Ascending aorta (tissue), 2 donors: ENCODE measurements around the gene ZRANB3. TPM values are rescaled to one million over a fixed set of nuclear protein-coding genes. Genes with fewer than 3 reads are reported as not detected.

Experiments
- DNase-seq, 2 donors: peaks; one replicate each; pipeline ENCODE4 v3.0.0-alpha.2; 2019; ENCODE audit warnings: low spot score in 2 of 2
- H3K27ac ChIP-seq, 2 donors: fragments of 200-600 bp; sonication (generic); one replicate each; pipeline ENCODE4 v1.5.1; 2016 to 2017; ENCODE audit warnings: mild to moderate bottlenecking in 1 of 2
- H3K27me3 ChIP-seq: fragments of 200-600 bp; sonication (generic); one replicate; pipeline ENCODE4 v1.5.1; 2017
- H3K36me3 ChIP-seq, 2 donors: fragments of 200-600 bp; sonication (generic); one replicate each; pipeline ENCODE4 v1.5.1; 2016
- H3K4me1 ChIP-seq, 2 donors: fragments of 200-600 bp; sonication (generic); one replicate each; pipeline ENCODE4 v1.5.1; 2016 to 2017; ENCODE audit warnings: mild to moderate bottlenecking in 1 of 2
- H3K4me3 ChIP-seq, 2 donors: fragments of 200-600 bp; sonication (generic); one replicate each; pipeline ENCODE4 v1.5.1; 2016 to 2017; ENCODE audit warnings: mild to moderate bottlenecking in 1 of 2
- H3K9me3 ChIP-seq, 2 donors: fragments of 200-600 bp; sonication (generic); one replicate each; pipeline ENCODE4 v1.5.1; 2016
- CTCF ChIP-seq, 3 experiments: fragments of 200-600 bp in 2 of 3; fragments of 450-650 bp in 1 of 3; sonication (generic) in 2 of 3; IDR thresholded peaks; one replicate each; pipeline ENCODE4 v1.5.1; 2016 to 2019; ENCODE audit warnings: antibody characterized with exemption in 3 of 3, mild to moderate bottlenecking in 1 of 3, moderate library complexity in 1 of 3
- intact Hi-C: fragments of 100-400 bp; cut with DNase I; formaldehyde crosslinking; loops from one replicate; pipeline ENCODE4 v1.15.1; 2023
- total RNA-seq: library from RNA; depleted of rRNA; stranded (reverse); fragments of >200 nt; gene quantifications from one replicate; pipeline ENCODE4 v1.1.0, GENCODE V29; 2016

ZRANB3 gene
- total RNA-seq, 1 donor from 2014 or later = 2.3 TPM

DNA sequence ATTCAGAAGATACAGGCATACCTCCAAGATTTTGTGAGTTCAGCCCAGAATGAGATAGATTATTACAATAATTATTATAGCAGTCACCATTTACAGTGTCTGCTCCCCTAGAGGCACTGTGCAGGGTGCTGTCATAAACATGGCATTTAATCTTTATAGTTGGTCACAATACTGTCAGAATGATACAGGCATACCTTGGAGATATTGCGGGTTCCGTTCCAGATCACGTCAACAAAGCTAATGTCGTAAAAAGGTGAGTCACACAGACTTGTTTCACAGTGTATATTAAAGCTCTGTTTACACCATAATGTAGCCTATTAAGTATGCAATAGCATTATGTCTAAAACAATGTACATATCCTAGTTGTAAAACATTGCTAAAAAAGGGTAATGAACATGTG lies 45.6 kb downstream of the ZRANB3 start:
- TF ChIP-seq CTCF (IDR thresholded peaks at IDR 0.05) = no peak
- Histone ChIP-seq H3K36me3 (peaks cover 0 to 7% of the 10 kb centered on the region in 2 donors), H3K4me3 (no peak overlapping the region), H3K4me1 (no peaks in the 10 kb centered on the region), H3K27ac (no peak overlapping the region), H3K9me3 (peaks cover 0 to 9% of the 10 kb centered on the region in 2 donors), H3K27me3 (no peaks in the 10 kb centered on the region)
- intact Hi-C loops = no loop called here
- DNase-seq = no peak

DNA sequence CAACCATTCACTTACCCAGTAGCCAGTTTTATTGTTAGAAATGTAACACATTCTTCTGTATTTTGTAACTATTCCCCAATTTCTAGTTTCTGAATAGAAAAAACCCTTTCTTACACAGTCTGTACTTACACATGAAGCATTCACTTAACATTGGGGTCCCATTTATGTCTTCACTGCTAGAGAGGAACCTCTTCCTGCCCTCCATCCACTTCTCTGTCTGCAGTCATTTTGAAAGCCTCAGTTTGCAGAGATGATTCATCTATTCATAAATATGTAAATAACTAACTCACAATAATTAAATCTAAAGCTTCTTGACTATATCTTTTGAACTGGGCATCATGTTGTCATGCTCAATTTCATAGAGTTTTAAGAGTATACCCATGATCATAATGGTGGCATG lies 55.9 kb downstream of the ZRANB3 start:
- no peak for DNase-seq
- Histone ChIP-seq H3K4me3 (no peak overlapping the region), H3K36me3 (no peaks in the 10 kb centered on the region), H3K4me1 (no peaks in the 10 kb centered on the region), H3K9me3 (no peaks in the 10 kb centered on the region), H3K27ac (no peak overlapping the region), H3K27me3 (no peaks in the 10 kb centered on the region)
- no peak for TF ChIP-seq CTCF (IDR thresholded peaks at IDR 0.05)
- intact Hi-C loops = no loop called here

GRCh38 chr2:135473567-135473966 lies 57.5 kb downstream of the ZRANB3 start:
- H3K27me3 ChIP-seq = no peaks in the 10 kb centered on the region
- no peak for DNase-seq
- H3K27ac ChIP-seq = no peak overlapping the region
- no peaks in the 10 kb centered on the region for H3K36me3 ChIP-seq
- no peak overlapping the region for H3K4me3 ChIP-seq
- intact Hi-C loops = no loop called here
- no peaks in the 10 kb centered on the region for H3K9me3 ChIP-seq
- peak in 1 of 3 experiments; percentile 29 for TF ChIP-seq CTCF (IDR thresholded peaks at IDR 0.05)
- no peaks in the 10 kb centered on the region for H3K4me1 ChIP-seq

DNA sequence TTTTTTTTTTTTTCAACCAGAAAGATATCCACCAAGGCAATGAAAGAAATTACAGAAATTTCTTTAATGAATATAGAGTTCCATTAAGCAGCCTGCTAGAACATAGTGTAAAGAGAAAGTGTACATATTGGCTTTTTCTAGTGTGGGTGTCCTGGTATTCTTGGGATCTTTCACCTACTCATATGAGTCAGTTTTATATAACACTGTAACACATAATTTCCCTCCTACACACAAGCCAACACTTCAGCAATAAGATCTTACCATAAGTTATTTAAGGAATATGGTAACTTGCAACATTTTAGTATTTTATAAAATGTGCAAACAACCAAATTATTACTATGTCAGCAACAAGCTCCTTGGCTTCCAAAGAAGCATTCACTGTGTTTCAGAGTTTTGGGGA lies 59.9 kb downstream of the ZRANB3 start:
- no peaks in the 10 kb centered on the region for H3K27me3 ChIP-seq
- TF ChIP-seq CTCF (IDR thresholded peaks at IDR 0.05) = no peak
- no peaks in the 10 kb centered on the region for H3K9me3 ChIP-seq
- intact Hi-C loops = no loop called here
- H3K4me3 ChIP-seq = no peak overlapping the region
- H3K27ac ChIP-seq = no peak overlapping the region
- H3K4me1 ChIP-seq = no peaks in the 10 kb centered on the region
- DNase-seq = no peak
- H3K36me3 ChIP-seq = no peaks in the 10 kb centered on the region

GRCh38 chr2:135457279-135457678 lies 73.7 kb downstream of the ZRANB3 start:
- no peak for DNase-seq
- no peak overlapping the region for H3K27ac ChIP-seq
- TF ChIP-seq CTCF (IDR thresholded peaks at IDR 0.05) = no peak
- no peaks in the 10 kb centered on the region for H3K36me3 ChIP-seq
- no peaks in the 10 kb centered on the region for H3K4me1 ChIP-seq
- no peak overlapping the region for H3K4me3 ChIP-seq
- H3K9me3 ChIP-seq = peaks cover 0 to 19% of the 10 kb centered on the region in 2 donors
- intact Hi-C loops = no loop called here
- H3K27me3 ChIP-seq = no peaks in the 10 kb centered on the region

DNA sequence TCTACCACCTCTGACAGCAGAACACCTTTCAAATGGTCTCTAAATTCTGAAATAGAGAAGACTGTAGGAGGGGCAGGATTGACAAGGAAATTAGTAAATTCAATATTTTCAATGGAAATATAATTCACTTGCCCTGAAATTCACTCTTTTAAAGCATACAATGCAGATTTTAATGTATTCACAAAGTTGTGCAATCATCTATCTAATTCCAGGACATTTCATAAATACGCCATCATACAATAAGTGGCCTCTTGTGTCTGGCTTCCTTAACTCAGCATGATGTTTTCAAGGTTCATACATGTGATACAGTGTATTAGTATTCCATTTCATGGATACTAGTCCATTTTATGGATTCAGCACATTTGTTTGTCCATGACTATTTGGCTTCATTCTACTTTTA lies 74.2 kb downstream of the ZRANB3 start:
- Histone ChIP-seq H3K4me3 (no peak overlapping the region), H3K27ac (no peak overlapping the region), H3K27me3 (no peaks in the 10 kb centered on the region), H3K9me3 (peaks cover 0 to 22% of the 10 kb centered on the region in 2 donors), H3K4me1 (no peaks in the 10 kb centered on the region), H3K36me3 (no peaks in the 10 kb centered on the region)
- no peak for DNase-seq
- intact Hi-C loops = no loop called here
- TF ChIP-seq CTCF (IDR thresholded peaks at IDR 0.05) = no peak
